Heart left ventricle (tissue), 13 donors: Measurements from ENCODE around the gene GPC2.
"Not testable (repeated sequence)": the region's sequence is repeated elsewhere in the genome, so short reads cannot be mapped to it uniquely, and the experiment has no call there.

Experiments used
- POLR2A ChIP-seq, 2 donors: fragments of 450-650 bp; IDR thresholded peaks; one replicate each; pipeline ENCODE4 v1.6.1; 2017; ENCODE audit warnings: antibody characterized with exemption in 2 of 2, mild to moderate bottlenecking in 2 of 2, moderate library complexity in 2 of 2
- TF ChIP-seq, protein P1 (sequence below), 12 donors: fragments of 200-600 bp; sonication (generic) in 4 of 12; IDR thresholded peaks; one replicate each; pipeline versions ENCODE4 v1.5.0 to v1.8.0; 2018 to 2022; ENCODE audit warnings: antibody characterized with exemption in 12 of 12, mild to moderate bottlenecking in 5 of 12
- donor health status: ischemic (EF 13 %, LVEDD 7.1; RV severe dilation, severe dysfunction).
- donor health status: DM: no; HTN: yes; CAD: no.
- donor health status: DM: no; HTN: no; CAD: no.
- donor health status: ischemic (EF 25% LVEDD 6.9; RV normal size, moderate dysfunction).
- donor health status: ischemic (EF 25% LVEDD 5.7; RV mildly dilated, moderate dysfunction).
- donor health status: ischemic (EF 35%, LVEDD 5.7; RV mildly dilated, moderate dysfunction).
- donor health status: nonischemic (EF 11% LVEDD 7.7; RV severe dilation, severe dysfunction).
- donor health status: DM: yes; HTN: yes; CAD: no.
- donor health status: PGD.
- donor health status: ischemic (EF 29% LVEDD 5.4; RV normal size, mild dysfunction).
- donor health status: nonischemic (EF 23%, LVEDD 6.1; RV moderate dilation, normal function).

DNA sequence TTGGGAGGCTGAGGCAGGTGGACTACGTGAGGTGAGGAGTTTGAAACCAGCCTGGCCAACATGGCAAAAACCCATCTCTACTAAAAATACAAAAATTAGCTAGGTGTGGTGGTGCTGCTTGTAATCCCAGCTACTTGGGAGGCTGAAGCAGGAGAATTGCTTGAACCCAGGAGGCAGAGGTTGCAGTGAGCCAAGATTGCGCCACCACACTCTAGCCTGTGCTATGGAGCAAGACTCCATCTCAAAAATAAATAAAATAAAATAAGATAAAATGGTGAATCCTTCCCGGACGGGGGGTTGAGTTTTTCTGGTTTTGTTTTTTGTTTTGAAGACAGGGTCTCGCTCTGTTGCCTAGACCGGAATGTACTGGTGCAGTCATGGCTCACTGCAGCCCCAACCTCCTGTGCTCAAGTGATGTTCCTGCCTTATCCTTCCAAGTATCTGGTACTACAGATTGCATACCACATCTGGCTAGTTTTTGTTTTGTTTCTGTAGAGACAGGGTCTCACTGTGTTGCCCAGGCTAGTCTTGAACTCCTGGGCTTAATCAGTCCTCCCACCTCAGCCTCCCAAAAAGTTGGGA is 15.2 kb upstream of the GPC2 start:
- TF ChIP-seq, protein P1, sequence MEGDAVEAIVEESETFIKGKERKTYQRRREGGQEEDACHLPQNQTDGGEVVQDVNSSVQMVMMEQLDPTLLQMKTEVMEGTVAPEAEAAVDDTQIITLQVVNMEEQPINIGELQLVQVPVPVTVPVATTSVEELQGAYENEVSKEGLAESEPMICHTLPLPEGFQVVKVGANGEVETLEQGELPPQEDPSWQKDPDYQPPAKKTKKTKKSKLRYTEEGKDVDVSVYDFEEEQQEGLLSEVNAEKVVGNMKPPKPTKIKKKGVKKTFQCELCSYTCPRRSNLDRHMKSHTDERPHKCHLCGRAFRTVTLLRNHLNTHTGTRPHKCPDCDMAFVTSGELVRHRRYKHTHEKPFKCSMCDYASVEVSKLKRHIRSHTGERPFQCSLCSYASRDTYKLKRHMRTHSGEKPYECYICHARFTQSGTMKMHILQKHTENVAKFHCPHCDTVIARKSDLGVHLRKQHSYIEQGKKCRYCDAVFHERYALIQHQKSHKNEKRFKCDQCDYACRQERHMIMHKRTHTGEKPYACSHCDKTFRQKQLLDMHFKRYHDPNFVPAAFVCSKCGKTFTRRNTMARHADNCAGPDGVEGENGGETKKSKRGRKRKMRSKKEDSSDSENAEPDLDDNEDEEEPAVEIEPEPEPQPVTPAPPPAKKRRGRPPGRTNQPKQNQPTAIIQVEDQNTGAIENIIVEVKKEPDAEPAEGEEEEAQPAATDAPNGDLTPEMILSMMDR (IDR thresholded peaks at IDR 0.05): not testable (repeated sequence)
- not testable (repeated sequence) for TF ChIP-seq POLR2A (IDR thresholded peaks at IDR 0.05)
